Astrocyte (in vitro differentiated cells and primary cell): Measurements from ENCODE around the gene PEX11G.

Experiments
- EZH2 ChIP-seq: IDR thresholded peaks from 2 replicates; pipeline ENCODE4 v1.6.1; 2012; ENCODE audit warnings: mild to moderate bottlenecking, low read length, inconsistent platforms; ENCODE audit not compliant: insufficient read depth
- TF ChIP-seq, protein P1 (sequence below): IDR thresholded peaks from 2 replicates; pipeline ENCODE4 v1.5.1; 2011; ENCODE audit warnings: low read depth, mild to moderate bottlenecking, inconsistent platforms, low read length, moderate library complexity; ENCODE audit not compliant: insufficient read depth

GRCh38 chr19:7535998-7536695 is 47.3 kb upstream of the PEX11G start:
- TF ChIP-seq, protein P1, sequence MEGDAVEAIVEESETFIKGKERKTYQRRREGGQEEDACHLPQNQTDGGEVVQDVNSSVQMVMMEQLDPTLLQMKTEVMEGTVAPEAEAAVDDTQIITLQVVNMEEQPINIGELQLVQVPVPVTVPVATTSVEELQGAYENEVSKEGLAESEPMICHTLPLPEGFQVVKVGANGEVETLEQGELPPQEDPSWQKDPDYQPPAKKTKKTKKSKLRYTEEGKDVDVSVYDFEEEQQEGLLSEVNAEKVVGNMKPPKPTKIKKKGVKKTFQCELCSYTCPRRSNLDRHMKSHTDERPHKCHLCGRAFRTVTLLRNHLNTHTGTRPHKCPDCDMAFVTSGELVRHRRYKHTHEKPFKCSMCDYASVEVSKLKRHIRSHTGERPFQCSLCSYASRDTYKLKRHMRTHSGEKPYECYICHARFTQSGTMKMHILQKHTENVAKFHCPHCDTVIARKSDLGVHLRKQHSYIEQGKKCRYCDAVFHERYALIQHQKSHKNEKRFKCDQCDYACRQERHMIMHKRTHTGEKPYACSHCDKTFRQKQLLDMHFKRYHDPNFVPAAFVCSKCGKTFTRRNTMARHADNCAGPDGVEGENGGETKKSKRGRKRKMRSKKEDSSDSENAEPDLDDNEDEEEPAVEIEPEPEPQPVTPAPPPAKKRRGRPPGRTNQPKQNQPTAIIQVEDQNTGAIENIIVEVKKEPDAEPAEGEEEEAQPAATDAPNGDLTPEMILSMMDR = no peak
- no peak for TF ChIP-seq EZH2
